ENCODE results near the gene PPP6R3.

DNA sequence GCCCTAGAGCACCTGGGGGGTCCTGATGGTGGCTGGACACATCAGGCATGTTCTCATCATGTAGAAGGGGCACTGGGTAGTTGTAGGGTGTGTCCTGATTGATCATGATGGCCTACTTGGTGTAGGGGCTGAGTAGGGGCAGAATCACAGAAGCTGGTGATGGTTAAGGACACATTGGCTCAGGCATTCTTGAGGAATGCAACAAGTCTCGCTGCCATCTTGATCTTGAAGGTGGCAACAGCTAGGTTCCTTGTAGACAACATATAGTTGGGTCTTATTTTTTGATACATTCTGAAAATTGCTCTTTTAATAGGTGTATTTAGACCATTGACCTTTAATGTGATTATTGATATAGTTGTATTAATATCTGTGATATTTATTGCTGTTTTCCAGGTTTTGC is 28.1 kb downstream of the PPP6R3 start:
- TF ChIP-seq SP1 (IDR thresholded peaks at IDR 0.05; ENCODE audit: low read depth, low read length) (no peak), CTCF (IDR thresholded peaks at IDR 0.05 in 2 of 3, conservative IDR thresholded peaks at IDR 0.05 in 1 of 3; ENCODE audit: control insufficient read depth in 2 of 3, extremely low read depth in 1 of 3, insufficient read depth in 1 of 3, low read depth in 3 of 3, low read length in 3 of 3) (no peak), EZH2 (IDR thresholded peaks at IDR 0.05; ENCODE audit: borderline replicate concordance, control insufficient read depth, low read depth, low read length) (no peak), BHLHE40 (IDR thresholded peaks at IDR 0.05; ENCODE audit: borderline replicate concordance in 1 of 2, low read depth in 2 of 2, low read length in 1 of 2) (no peak), HDAC2 (IDR thresholded peaks at IDR 0.05) (no peak), ZZZ3 (IDR thresholded peaks at IDR 0.05; ENCODE audit: control insufficient read depth, insufficient read length, low read depth) (no peak), MTA2 (IDR thresholded peaks at IDR 0.05; ENCODE audit: low read depth) (no peak)
